HG03571 (cell line): Measurements from ENCODE around the gene CFAP100.

Experiments used
- ATAC-seq: cut with Tn5 transposase; IDR thresholded peaks from one replicate; pipeline ENCODE4 v1.9.1; 2021; ENCODE audit not compliant: unreplicated experiment

The CFAP100 gene

DNA sequence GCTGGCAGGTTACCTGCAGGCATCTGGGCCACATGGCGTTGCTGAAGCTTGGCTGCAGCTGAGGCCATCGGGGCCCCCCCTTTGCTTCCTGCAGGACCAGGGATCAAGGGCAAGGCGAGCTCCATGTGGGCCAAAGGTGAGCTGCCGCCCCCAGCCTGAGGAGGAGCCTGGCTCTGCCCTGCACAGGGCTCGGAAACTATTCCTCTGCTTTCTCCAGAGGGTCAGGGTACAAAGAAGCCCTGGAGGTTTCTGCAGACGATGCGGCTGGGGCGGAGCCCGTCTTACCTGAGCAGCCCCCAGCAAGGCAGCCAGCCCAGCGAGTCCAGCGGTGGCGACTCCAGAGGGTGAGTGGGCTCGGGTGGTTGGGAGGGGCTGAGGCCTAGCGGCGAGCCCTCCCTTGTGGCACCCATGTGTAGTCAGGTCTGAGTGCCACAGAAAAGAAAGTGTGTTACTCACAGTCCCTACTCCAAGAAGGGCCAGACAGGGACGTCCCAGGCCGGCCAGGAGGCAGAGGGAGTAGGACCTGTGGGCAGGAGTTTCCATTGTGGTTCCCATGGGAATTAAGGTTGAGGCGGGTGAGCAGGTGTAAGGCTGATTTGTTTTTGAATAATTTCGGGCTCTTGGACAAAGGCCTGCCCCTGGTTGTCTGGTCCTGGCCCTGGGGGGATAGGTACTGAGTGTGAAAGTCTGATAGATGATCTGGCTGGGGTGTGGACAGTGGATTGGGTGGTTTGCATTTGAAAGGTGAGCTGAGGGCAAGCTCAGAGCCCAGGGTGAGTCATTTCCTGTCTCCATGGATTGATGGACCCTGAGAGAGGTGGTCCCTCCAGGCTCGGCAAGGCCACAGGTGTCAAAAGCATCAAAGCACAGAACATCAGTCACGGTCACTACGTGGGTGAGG lies 25.4 kb downstream of the CFAP100 start:
- ATAC-seq, result no peak

DNA sequence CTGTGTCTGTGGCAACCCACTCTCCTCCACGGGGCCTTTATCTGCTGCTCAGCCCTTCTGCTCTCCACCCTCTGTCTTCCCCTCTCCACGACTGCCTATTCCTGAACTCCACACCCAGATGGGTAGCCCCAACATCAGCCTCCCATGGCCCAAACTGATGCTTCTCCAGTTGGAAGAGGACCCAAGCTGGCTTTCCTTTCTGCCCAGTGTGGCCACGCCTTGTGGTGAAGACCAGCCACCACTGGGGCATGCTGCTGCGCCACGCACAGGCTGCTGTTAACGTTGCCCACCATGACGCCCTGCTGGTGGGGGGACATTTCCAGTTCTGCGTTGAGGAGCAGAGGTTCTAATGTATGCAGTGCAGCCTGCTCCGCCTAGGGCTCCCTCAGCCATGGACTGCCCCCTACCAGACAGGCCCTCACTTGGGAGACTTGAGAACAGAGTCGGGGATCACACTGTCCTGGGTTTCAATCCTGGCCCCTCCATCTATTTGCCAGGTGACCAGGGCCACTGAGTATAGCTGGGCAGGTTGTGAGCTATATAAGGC lies 26.9 kb downstream of the CFAP100 start:
- no peak for ATAC-seq

DNA sequence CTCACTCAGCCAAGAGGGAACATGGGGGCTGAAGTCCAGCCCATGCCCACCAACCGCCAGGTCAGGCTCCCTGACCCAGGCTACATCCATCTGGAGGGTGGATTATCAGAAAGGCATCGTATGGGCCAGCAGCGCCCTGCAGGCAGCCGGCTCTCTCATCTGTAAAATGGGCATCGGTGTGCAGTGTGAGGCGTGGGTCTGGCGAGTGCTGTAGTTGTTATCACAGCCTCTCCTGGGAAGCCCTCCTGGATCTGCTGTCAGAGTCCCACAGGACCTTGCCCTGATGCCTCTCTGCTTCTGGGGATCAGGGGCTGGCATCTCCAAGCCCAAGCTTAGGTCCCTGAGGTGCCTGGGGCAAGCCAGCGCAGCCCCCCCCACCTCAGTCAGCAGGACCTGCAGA lies 27.4 kb downstream of the CFAP100 start:
- ATAC-seq, result no peak

DNA sequence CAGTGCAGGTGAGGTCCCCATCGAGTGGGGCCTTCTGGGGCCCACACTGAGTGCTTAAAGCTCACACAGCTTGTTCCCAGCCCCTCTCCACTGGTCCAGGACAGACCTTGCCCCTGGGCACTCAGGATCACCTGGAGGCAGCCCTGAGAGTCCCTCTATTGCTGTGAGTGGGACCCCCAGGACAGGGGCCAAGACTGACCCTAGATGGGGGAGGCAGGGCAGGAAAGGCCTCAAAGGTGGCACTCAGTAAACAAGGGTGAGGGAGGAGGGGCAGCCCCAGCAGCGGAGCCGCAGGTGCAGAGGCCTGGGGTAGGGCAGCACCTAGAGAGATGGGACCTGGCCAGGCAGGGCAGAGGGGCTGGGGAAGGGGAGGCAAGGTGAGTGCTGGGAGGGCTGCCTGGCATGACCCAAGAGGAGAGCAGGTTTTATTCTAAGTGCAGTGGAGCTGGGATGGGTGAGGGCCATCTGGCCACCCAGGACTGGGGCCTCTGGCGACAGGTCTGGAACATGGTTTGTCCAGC lies 27.9 kb downstream of the CFAP100 start:
- no peak for ATAC-seq

DNA sequence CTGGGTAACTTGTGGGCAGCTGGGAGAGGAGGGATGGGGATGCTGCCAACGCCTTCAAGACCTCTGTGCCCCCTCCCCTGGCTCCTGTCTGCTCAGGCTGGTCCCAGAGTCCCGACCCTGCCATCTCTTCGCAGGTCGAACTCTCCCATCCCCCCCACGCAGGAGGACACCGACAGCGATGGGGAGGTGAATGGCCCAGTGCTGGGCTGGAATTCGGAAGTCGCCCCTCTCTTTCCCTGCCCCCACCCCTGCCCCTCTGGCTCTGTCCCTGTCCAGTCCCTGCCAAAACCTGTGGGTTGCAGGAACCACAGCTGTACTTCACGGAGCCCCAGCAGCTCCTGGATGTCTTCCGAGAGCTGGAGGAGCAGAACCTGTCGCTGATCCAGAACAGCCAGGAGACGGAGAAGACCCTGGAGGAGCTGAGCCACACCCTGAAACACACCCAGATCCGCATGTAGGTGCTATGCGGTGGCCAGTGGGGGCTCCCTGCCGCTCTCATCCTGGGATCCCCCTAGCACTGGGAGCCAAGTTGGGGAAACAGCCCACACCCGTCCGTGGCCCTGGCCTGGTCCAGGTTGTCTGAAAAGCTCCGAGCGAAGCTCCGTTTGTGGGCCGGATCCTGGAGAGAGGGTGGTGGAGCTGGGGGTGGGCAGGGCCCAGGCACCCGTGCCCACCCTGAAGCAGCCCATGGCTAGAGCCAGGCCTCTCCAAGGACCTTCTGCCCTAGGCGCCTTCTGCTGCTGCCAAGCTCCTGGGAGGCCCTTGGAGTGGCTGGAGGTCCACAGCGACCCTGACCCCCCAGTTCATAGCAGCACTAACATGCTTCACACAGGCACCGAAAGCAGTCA lies 28.7 kb downstream of the CFAP100 start:
- no peak for ATAC-seq

DNA sequence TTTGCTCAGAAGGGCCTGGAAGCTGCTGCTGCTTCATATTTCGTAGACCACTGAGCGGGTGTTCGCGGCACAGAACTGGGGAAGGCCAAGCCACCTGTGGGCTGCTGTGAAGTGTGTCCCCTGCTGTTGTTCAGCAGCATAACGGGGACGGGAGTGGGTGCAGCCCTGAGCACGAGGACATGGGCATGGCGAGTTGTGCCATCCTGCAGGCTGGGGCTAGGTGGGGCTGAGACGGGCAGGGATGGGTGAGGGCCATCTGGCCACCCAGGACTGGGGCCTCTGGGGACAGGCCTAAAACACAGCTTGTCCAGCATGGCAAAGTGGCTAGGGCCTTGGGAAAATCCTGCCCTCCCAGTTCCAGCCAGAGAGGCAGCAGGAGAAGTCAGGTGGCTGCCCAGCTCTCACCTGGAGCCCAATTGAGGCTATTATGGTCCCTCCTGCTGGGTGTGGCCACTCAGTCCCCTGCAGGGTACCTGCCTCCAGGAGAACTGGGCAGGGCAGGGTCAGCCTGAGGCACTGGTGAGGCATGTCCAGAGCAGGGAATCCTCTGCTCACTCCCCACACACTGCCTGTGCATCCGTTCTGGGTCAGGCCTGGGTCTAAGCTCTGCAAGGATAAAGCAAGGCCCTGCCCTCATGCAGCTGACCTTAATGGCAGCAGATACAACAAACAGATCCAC lies 29.5 kb downstream of the CFAP100 start:
- no peak for ATAC-seq

DNA sequence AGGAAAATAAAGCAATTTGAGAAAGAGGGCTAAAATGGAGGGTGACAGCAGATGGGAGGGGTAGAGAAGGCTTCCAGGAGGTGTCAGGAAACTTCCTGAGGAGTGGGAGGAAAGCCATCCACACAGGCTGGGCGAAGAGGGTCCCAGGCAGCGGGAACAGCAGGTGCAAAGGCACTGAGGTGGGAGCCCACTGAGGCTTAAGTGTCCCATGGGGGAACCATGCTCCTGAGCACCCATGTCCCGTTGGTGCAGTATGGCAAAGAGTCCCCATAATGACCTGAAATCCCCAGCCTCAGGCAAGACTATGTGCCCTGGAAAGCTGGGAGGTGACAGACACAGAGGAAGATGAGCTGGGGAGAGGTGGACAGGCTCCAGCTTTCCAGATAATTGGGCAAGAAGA lies 30.0 kb downstream of the CFAP100 start:
- ATAC-seq, result no peak

- peak; percentile 47 for ATAC-seq
Observed at GRCh38 chr3:126431103-126431534, 36.4 kb downstream of the CFAP100 start.

DNA sequence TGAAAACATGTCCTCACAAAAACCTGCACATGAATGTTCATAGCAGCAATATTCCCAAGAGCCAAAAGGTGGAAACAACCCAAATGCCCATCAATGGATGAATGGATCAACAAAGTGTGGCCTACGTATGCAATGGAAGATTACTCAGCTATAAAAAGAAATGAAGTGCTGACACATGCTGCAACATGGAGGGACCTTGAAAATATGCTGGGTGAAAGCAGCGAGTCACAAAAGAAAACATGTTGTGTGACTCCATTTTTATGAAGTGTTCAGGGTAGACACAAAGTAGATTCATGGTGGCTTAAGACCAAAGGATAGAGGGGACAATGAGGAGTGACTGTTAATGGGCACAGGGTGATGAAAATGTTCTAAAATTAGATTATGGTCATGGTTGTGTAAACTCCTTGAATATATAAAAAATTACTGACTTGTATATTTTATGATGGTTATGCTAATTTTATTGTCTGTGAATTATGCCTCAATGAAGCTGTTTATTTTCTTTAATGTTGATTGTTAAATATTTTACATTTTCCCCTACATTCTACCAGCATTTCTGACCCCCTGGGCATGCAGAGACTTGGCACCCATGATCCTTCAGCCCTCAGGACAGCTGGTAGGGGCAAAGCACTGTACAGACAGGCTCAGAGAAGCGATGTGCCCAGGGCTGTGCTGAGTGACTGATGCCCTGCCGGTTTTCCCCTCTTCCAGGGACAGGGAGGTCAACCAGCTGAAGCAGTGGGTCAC lies 37.8 kb downstream of the CFAP100 start:
- no peak for ATAC-seq

- no peak for ATAC-seq
Observed at GRCh38 chr3:126433105-126433430, 38.4 kb downstream of the CFAP100 start.

- no peak for ATAC-seq
Observed at GRCh38 chr3:126433496-126434263, 39.0 kb downstream of the CFAP100 start.

DNA sequence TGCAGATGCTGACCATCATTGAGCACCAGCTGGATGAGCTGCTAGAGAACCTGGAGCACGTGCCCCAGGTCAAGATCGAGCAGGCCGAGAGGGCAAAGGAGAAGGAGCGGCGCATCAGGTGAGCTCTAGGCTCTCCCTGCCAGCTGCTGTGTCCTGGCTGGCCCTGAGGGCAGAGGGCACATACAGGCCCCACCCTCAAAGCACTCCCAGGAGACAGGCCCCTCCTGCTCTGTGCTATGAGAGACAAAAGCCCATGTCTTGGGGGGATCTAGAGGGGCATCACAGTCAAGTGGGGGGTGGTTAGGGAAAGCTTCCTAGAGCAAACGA lies 39.5 kb downstream of the CFAP100 start:
- no peak for ATAC-seq

GRCh38 chr3:126434931-126435411 lies 40.3 kb downstream of the CFAP100 start:
- ATAC-seq, result no peak

- ATAC-seq, result no peak
Observed at GRCh38 chr3:126435456-126436315, 41.0 kb downstream of the CFAP100 start.

- no peak for ATAC-seq
Observed at GRCh38 chr3:126436826-126437717, 42.4 kb downstream of the CFAP100 start.

DNA sequence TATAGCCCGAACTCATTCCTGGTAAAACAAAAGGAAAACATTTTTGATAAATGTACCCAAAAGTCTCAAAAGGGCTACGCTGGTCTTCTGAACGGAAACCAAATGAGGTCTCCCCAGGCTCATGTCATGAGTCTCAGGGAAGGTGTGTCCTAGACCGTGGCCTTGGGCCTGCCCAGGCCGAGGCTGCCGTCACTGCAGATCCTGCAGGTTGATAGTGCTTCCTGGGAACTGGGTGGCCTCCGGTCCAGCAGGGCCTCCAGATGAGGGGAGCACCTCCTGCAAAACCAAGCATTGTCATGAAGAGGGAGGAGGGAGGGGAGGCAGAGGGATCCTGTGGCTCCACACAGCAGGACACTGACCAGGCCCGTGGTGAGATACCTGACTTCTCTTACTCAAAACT lies 43.5 kb downstream of the CFAP100 start:
- ATAC-seq, result no peak

- no peak for ATAC-seq
Observed at GRCh38 chr3:126438746-126439145, 44.0 kb downstream of the CFAP100 start.
